ENCODE measurements around the gene NET1.
A peak's percentile ranks its signal among the peaks of the same experiment; 100 is the strongest.
"Not testable (repeated sequence)": the region's sequence is repeated elsewhere in the genome, so short reads cannot be mapped to it uniquely, and the experiment has no call there.

The NET1 gene

DNA sequence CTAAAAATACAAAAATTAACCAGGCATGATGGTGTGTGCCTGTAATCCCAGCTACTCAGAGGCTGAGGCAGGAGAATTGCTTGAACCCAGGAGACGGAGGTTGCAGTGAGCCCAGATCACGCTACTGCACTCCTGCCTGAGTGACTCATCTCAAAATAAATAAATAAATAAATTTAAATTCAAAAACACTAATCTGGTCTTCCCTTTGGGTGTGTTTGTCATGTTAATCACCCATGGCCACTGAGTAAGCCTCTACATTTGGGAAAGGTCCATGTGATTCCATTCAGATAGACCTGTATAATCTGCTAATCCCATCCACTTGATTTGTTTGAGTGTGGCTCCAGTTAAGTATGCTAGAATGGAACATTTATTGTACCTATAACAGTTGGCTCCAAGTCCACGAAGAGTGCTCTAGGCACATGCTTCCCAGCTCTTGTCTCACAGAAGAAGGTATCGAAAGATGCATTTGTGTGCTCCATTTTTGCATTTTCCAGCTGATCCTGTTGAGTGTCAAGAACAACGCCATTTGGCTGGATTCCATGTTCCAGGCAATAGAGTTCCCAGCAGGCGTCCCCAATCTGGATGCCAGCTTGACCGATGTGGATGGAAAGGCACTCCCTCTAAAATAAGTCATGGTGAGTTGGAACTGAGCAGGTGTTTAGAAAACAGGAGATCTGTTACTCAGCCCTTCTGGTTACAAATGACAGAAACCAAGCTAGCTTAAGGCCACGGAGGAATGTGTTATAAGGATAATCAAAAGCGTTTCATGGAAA is 11.7 kb upstream of the NET1 start:
- no peak for DNase-seq

DNA sequence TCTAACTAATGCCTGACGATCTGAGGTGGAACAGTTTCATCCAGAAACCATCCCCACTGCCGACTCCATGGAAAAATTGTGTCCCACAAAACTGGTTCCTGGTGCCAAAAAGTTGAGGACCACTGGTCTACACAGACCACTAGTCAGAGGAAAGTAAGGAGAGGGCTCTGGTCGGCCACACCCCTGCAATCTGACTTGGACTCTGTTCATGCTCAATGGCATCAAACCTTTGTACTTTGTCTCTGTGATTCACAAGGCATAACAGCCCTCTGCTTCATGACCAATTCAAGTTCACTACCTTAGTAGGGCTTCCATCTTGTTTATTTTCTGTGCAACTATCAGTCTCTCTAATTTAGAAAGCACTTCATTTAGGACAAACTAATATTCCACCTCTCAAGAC is 9.6 kb upstream of the NET1 start:
- DNase-seq, result no peak

DNA sequence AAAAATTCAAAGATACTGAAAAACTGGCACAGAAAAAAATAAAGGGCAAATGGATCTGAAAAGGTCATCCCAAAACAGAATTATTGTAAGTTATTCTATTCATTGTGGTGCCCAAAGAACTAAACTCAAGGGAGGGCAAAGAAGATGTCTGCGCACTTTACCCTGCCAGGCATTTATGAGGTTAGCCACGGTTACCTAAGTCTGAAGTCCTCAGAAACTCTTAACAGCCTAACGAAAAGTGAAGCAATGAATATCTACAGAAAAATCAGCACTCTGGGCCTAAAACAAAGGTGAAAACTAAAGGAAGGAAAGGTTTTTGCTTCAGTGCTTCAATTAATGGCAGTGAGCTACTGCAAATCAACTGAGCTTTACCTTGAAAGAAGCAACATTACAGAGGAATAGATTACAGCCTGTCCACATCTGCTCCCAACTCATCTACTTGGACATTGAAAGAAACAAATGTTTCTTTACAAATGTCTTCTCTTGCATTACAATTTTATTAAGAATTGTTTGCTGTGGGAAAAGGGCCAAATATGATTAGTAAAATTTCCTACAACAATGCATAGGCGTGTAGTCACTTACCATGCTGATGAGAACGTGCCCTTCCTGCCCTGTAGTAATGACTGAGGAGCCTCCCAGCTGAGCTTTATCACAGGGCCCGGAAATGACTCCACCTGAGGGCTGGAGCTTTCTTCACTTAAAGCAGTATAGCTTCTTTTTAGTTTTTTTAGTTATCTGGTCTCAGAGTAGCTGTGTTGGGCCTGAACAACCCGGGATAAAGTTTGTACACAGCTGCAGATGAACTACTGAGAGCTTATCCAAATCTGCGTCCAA is 7.9 kb upstream of the NET1 start, which contains the start of gene TUBAL3:
TSS of gene TUBAL3 (minus strand) at position 621 of the 834 bp plus-strand sequence. CDS start at position 585, 36 bp downstream.
- DNase-seq, result no peak

DNA sequence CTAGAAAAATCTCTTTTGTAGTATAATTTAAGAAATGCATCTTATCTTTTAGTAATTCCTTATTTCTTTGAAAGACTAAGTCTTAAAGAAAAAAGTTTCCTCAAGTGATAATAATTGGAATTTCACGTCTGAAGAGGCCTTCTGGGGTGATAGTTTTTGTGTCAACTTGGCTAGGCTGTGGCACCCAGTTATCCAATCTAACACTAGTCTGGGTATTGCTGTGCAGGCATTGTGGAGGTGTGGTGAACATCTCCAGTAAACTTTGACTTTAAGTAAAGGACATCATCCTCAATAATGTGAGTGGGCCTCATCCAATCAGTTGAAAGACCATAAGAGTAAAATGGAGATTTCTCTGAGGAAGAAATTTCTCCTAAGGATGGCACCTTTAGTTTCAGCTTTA is 5.4 kb upstream of the NET1 start:
- no peak for DNase-seq

DNA sequence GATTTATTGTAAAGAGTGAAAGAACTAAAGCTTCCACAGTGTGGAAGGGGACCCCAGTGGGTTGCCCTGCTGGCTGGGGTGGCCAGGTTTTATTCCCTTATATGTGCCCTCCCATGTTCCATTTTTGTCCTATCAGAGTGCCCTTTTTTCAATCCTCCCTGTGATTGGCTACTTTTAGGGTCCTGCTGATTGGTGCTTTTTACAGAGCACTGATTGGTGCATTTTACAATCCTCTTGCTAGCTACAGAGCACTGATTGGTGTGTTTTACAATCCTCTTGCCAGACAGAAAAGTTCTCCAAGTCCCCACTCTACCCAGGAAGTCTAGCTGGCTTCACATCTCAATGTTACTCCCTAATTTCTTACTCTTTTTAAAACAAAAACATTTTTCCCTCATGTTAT is 1.6 kb upstream of the NET1 start:
- not testable (repeated sequence) for DNase-seq

DNA sequence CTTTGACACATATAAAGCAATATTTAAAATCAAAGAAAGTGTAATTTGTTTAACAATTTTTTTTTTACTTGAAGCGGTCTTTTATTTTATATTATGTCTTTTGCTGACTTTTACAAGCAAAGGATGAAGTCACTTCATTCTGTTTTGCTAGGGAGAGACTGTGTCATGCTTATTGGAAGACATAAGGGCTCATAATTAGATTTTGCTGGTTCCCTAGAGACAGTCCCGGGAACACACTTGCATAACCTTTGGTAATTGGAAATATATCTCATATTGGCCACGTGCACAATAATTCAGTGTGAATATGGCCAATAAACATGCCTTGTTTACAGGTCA is 448 bp upstream of the NET1 start:
- no peak for DNase-seq

DNA sequence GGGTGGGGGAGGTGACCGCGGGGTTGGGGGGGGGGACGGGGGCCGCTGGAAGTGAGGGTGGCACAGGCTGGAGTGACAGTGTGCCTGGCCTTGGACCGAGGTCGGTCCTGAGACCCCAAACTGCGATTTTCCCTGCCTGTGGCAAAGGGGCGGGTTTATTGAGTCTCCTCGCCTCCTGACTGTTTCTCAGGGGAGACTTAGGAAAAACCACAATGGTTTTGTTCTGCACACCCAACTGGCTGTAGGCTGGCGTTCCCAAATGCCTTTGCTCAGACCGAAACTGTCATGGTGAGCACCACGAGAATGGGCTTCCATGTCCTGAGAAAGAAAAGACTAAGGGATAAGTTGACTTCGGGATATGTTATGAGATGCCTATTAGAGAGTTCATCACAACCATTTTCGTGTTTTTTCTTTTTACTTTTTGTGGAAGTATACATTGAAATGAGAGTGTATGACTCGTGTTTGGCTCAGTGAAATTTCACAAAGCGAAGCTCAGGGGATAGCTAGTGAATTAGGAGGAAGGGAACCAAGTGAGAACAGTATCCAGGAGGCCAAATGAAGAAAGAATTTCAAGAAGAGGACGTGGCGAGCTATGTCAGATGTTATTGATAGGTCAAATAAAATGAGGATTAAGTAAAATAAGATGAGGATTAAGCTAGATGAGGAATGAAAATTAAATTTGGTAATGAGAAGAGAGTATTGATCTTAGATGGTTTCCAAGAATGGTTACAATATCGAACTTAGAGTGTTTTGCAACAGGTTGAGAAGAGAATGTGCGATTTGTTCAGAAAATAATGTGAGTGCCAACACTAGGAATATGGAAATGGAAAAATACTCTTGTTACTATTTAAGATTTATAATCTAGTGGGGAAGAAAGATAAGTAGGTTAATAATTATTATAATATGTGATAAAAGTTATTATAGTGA is 918 bp downstream of the NET1 start:
- no peak for DNase-seq

DNA sequence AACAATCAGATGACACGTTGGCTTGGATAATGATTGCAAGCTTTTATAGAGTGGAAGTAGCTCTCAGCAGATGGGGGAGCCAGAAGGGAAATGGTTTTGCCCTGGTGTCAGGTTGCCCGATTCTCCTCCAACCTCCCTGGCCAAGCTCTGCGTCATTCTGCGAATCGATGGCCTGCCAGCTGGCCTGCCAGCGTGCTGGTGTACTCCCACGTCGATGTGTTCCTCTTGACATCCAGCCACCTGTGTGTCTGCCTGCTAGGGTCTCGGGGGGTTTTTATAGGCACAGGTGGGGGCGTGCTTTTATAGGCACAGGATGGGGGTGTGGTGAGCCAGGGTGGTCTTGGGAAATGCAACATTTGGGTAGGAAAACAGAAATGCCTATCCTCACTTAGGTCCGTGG is 4.6 kb downstream of the NET1 start:
- no peak for DNase-seq

DNA sequence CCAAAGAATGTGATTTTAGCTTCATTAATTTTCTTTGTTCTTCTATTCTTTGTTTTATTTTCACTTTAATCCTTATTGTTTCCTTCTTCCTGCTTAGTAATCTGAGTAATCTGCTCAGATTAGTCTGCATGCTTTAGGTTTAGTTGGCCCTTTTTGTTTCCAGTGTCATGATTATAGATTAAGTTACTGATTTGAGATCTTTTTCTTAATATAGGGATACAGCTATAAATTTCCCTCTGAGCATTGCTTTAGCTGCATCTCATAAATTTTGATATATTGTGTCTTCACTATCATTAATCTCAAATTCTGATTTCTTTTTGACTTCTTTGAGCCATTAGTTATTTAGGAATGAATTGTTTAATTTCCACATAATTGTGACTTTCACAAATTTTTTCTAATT is 6.2 kb downstream of the NET1 start:
- no peak for DNase-seq

DNA sequence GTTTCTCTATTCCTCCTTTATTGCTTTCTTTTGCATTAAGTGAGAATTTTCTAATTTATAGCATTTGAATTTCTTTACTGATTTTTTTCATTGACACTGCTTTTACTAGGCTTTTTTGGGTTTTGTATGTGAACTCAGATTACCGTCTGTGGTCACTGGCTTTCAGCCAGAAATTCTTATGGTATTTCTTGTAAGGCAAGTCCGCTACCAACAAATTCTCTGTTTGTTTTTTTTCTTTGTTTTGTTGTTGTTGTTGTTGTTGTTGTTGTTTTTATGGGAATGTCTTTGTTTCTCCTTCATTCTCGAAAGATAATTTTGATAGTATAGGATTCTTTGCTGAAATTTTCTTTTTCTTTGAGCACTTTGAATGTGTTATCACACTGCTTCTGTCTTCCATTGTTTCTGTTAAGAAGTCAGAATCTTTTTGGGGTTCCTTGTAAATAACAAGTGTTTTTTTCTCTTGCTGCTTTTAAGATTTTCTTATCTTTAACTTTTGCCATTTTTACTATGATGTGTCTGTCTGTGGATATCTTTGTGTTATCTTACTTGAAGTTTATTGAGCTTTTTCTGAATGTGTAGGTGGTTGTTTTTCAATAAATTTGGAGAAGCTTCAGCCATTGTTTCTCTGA is 7.2 kb downstream of the NET1 start:
- DNase-seq, result no peak

DNA sequence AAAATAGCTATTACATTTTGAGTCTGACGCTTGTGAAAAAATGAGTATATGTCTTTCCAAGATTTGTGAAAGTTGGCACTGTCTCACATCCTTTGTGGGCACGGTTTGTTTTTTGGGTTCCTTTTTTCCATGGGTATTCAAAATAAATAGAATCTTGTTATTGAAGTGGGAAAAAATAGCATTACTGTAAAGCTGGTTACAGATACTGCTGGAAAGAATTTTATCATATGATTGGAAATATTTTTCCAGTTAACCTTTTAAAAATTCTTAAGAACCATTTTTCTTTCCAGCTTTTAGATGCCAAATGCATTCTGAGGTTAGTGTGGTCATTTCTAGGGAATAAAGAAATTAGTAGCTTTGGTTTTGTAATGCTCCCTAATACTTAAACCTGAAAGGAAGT is 11.4 kb downstream of the NET1 start:
- DNase-seq, result no peak

DNA sequence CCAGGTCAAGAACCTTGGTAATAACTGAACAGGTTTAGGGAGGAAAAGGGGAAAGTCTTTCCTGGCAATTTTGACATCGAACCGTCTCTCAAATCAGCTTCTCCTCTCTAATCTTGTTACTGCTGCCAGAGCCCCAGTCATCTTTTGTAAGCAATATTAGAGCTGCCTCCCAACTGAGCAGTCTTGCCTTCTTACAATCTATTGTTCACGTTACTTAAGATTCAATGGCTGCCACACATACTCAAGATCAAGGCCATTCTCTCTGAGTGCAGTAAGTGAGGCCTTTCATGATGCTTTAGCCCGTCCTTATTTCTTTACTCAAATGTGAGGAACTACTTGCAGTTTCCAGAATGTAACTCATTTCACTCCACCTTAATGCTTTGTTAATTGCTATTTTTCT is 12.4 kb downstream of the NET1 start:
- DNase-seq, result no peak

DNA sequence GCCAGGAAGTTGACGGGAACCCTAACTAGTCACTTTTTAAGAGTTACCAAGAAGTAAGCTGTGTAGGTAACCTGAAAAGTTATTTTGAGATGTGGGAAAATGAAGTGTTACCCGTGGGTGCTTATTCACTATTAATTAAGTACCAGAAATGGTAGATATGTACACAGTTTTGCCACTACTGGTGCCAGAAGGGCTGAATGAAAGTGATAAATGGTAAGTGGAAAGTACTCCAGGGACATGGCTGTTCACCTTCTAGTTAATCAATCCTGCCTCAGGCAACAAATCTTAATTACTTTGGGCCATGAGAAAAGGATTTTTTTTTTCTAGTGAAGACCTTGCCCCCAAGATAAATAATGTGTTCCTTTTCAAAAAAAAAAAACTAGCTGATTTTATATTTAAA is 15.8 kb downstream of the NET1 start:
- no peak for DNase-seq

DNA sequence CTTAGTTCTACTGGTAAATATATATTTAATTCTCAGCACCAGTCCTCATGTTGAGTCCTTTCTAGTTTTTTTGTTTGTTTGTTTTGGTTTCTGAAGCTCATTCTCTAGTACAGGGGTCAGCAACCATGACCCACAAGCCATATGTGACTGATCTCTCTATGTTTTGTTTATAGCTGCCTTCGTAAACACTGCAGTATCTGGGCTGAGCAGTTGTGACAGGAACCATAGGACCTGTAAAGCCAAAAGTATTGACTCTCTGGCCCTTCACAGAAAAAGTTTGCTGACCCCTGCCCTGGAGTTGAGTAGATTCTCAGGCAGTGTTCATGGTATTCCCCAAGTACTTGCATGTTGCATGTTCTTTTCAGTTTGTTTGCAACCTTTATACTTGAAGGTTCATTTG is 20.8 kb downstream of the NET1 start:
- DNase-seq, result no peak

DNA sequence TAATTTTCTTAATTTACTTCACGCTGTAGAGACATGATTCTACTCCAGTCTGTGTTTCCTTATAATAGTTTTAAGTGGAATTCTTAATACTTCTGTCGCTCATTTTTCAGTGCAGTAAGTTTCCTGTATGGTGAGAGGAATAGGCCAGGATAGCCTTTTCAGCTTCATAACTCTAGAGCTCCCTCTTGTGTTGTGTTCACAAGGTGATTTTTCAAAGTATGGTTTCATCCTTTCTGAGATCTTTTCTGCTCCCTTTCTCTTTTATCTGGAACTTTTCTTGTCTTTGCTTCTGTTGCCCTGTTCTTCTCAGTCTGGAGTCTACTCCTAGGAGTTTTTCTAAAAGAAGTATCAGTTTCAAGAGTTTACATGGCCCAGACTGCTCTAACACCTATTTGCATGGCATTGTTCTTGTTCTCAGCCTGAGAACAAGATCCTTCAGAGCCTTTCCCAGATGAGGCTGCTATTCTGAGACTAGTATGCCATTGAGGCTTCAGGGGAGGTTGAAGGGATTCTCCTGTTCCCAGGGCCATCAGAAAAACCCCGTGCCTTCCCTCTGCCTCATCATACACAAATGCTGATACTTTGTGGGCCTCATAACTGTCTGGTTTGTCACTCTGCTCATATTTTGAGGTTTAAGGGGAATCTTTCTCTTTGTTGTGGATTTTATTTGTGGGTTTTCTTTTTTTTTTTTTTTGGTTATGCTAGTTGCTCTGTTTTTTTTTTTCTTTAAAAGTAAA is 21.8 kb downstream of the NET1 start:
- DNase-seq, result peak in 1 of 2 donors; percentile 55

DNA sequence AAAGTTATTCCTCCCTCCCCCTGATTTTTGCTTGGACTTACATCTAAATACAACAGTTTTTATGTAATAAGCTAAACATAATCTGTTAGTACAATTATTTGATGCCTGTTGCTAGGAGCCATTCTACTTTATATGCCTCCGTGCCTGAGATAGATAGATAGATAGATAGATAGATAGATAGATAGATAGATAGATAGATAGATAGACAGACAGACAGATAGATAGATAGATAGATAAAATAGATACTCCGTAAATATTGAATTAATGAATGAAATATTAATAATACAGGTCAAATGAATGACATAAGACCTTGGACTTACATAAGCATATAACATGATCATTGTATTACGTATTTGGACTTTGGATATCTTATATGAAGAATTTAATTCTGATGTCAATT is 23.0 kb downstream of the NET1 start:
- no peak for DNase-seq

DNA sequence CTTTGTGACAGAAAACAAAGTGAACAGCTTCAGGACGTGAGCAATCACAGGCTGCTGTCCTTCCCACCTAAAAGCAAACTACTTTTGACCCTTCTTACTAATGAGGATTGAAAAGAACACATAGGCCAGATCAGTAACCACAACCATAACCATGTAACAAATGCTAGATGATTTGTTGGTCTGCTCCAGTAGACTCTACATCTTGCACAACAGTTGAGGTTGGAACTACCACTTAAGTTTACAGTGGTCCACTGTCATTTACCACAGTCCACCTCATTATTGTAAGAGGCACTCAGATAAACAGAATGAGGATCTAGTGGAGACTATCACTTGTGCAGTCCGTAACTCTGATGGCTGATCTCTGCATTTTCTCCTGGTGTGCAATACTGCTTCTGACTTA is 27.8 kb downstream of the NET1 start:
- DNase-seq, result no peak

DNA sequence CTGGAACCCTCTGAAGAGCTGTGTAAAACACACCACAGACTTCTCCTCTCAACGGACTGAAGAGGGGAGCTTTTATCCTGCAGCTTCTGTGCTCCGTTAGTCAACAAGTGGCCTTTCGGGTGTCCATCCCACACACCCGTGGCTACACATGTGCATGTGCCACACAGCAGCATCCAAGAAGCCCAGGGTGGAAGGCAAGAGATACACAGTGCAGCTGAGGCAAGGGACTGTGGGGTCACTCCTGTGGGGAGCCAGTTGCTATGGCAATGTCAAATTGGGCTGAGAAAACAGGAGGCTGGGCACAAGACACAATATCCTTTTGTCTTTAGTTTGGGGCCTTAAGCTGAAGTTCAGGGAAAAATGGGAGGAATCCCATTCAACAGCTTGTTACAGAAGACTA is 28.7 kb downstream of the NET1 start:
- no peak for DNase-seq

DNA sequence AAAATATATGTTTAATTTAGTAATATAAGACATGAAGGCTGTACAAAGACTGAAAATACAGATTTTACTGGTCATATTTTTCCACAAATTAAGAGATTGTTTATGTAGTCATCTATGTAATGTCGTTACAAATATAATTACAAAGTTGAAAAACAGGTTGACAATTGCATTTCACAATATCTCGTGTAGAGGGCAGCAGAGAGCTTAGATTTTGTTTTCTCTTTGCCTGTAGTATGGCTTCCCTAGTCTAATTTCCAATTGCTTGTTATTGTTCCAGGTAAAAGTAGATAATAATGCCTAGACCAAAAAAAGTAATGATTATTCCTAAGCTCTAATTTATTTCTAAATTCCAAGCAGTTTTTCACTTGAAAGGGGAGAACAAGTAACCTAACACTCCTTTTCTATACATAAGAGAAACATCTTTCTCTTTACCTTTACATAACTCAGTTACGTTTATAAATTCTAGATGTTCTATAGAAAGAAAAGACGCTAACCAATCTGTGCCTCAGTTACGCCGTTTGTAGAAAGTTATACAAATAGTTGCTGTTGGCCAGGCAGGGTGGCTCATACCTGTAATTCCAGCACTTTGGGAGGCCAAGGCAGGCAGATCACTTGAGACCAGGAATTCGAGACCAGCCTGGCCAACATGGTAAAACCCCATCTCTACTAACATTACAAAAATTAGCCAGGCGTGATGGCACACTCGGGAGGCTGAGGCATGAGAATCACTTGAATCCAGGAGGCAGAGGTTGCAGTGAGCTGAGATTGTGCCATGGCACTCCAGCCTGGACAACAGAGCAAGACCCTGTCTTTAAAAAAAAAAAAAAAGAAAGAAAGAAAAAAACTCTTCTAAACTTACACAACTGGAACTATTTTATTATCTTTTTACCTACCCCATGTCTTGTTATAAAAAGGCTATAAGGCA is 30.0 kb downstream of the NET1 start:
- peak; percentile 22 to 72 for DNase-seq

DNA sequence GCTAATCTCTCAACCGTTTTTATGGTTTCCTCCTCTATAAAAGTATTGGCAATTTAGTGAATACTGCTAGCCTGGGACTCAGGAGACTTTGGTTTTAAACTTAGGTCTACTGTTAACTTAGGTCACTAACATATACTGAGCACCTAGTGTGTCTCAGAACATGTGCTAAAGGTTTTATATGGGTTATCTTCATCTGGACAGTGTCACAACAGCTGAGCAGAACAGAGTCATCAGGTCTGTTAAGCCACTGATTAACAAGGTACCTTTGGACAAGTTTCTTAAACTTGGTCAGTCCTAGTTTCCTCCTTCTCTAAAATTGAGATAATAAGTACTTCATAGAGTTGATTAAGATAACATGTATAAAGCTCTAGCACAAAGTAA is 30.6 kb downstream of the NET1 start:
- no peak for DNase-seq

DNA sequence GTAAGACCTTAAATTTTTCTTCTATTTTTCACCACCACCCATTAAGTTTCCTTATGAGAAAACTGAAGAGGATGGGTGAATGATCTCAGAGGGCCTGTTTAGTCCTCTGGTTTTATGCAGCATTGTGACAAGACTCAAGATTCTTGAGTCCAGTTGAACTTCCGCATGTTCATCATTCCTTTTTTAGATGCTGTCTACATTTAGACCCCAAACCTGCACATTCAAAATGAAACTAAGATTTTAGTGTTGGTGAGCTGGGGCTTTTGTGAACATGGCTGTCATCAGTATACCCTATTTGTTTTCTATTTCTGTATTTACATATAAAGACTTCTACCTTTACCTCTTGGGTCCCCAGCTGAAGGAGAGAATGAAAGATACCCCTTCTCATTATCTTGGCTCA is 31.1 kb downstream of the NET1 start:
- no peak for DNase-seq

All from CD4-positive, alpha-beta T cell treated with Interleukin-4 for 1 hour (primary cell).